Measurements from ENCODE around the gene LAD1. TPM values are rescaled to one million over a fixed set of nuclear protein-coding genes. Genes with fewer than 3 reads are reported as not detected.

LAD1 gene
- polyA plus RNA-seq, 1 of the 3 experiments (the other 2 are of a cell fraction): not detected

GRCh38 chr1:201381130-201381529 is 18.0 kb downstream of the LAD1 start:
- Histone ChIP-seq H3K9ac (no peak overlapping the region), H3F3A (replicated peaks; ENCODE audit: insufficient read depth) (no peaks in the 10 kb centered on the region), H3K27ac (ENCODE audit: low read depth in 2 of 2, low read length in 1 of 2) (no peak overlapping the region), H3K4me2 (no peak overlapping the region), H3K9me3 (no peaks in the 10 kb centered on the region), H4K20me1 (ENCODE audit: insufficient read depth) (no peaks in the 10 kb centered on the region), H3K27me3 (ENCODE audit: insufficient read depth) (peaks cover 3% of the 10 kb centered on the region; the same call in 1 of the 2 replicates), H3K36me3 (replicated peaks in 1 of 2; ENCODE audit: control insufficient read depth in 1 of 2, insufficient read depth in 2 of 2, low read length in 1 of 2) (no peaks in the 10 kb centered on the region), H3K79me2 (ENCODE audit: insufficient read depth) (no peaks in the 10 kb centered on the region), H3K4me3 (ENCODE audit: low read depth in 2 of 2, low read length in 1 of 2) (no peak overlapping the region), H2AFZ (ENCODE audit: low read depth) (no peak overlapping the region), H3K9me2 (no peaks in the 10 kb centered on the region), H3K4me1 (ENCODE audit: control insufficient read depth in 1 of 2, insufficient read depth in 2 of 2, low read depth in 1 of 2, low read length in 1 of 2) (peaks cover 11 to 29% of the 10 kb centered on the region in 2 experiments; a peak in 3 of 4 replicates)
- TF ChIP-seq RXRA (IDR thresholded peaks at IDR 0.05; ENCODE audit: borderline replicate concordance, low read depth): no peak
- ChIA-PET CTCF (interaction anchor here (0.9 to 7.5 kb wide), 9 partner anchors 11 to 132 kb away, joined by 3 to 105 read pairs (median 6); no protein-coding TSS in a partner anchor), POLR2A (no interaction called here)
- WGBS (ENCODE audit: low lambda C conversion rate): 90% methylated on average over 5 of the region's 7 CpGs
- no peak for DNase-seq

- Histone ChIP-seq H2AFZ (ENCODE audit: low read depth) (no peak overlapping the region), H3K9ac (no peak overlapping the region), H3K9me3 (no peaks in the 10 kb centered on the region), H3K4me2 (no peak overlapping the region), H3K27me3 (ENCODE audit: insufficient read depth) (peaks cover 16% of the 10 kb centered on the region; the same call in 1 of the 2 replicates), H3K36me3 (replicated peaks in 1 of 2; ENCODE audit: control insufficient read depth in 1 of 2, insufficient read depth in 2 of 2, low read length in 1 of 2) (no peaks in the 10 kb centered on the region), H3K4me1 (ENCODE audit: control insufficient read depth in 1 of 2, insufficient read depth in 2 of 2, low read depth in 1 of 2, low read length in 1 of 2) (peaks cover 9 to 29% of the 10 kb centered on the region in 2 experiments; a peak in 3 of 4 replicates), H3K9me2 (no peaks in the 10 kb centered on the region), H3K4me3 (ENCODE audit: low read depth in 2 of 2, low read length in 1 of 2) (no peak overlapping the region), H4K20me1 (ENCODE audit: insufficient read depth) (no peaks in the 10 kb centered on the region), H3K79me2 (ENCODE audit: insufficient read depth) (no peaks in the 10 kb centered on the region), H3F3A (replicated peaks; ENCODE audit: insufficient read depth) (no peaks in the 10 kb centered on the region), H3K27ac (ENCODE audit: low read depth in 2 of 2, low read length in 1 of 2) (no peak overlapping the region)
- TF ChIP-seq NRF1 (IDR thresholded peaks at IDR 0.05; ENCODE audit: low read depth, low read length): no peak
- no peak for TF ChIP-seq FOSL2 (IDR thresholded peaks at IDR 0.05; ENCODE audit: borderline replicate concordance, low read depth)
- TF ChIP-seq CHD2 (IDR thresholded peaks at IDR 0.05; ENCODE audit: low read length, partially characterized antibody): no peak
- no peak for TF ChIP-seq MXI1 (IDR thresholded peaks at IDR 0.05; ENCODE audit: low read depth, low read length)
- no peak for TF ChIP-seq FOXJ3 (CRISPR knock-in tag; IDR thresholded peaks at IDR 0.05)
- no peak for TF ChIP-seq ELF1 (IDR thresholded peaks at IDR 0.05)
- TF ChIP-seq EP300 (IDR thresholded peaks at IDR 0.05; ENCODE audit: borderline replicate concordance in 1 of 2, low read depth in 1 of 2, low read length in 1 of 2): no peak
- TF ChIP-seq JUND (IDR thresholded peaks at IDR 0.05): no peak
- no peak for TF ChIP-seq MEF2A (IDR thresholded peaks at IDR 0.05; ENCODE audit: borderline replicate concordance, low read depth)
- TF ChIP-seq TAF1 (IDR thresholded peaks at IDR 0.05; ENCODE audit: borderline replicate concordance, low read depth, low read length): no peak
- TF ChIP-seq ZBTB33 (IDR thresholded peaks at IDR 0.05; ENCODE audit: borderline replicate concordance, low read depth): no peak
- TF ChIP-seq MAX (IDR thresholded peaks at IDR 0.05; ENCODE audit: low read depth): no peak
- TF ChIP-seq GABPA (IDR thresholded peaks at IDR 0.05; ENCODE audit: low read depth): no peak
- TF ChIP-seq RXRA (IDR thresholded peaks at IDR 0.05; ENCODE audit: borderline replicate concordance, low read depth): no peak
- TF ChIP-seq TCF12 (IDR thresholded peaks at IDR 0.05): no peak
- no peak for TF ChIP-seq IRF3 (IDR thresholded peaks at IDR 0.05; ENCODE audit: low read depth, low read length)
- TF ChIP-seq TEAD4 (IDR thresholded peaks at IDR 0.05; ENCODE audit: borderline replicate concordance, insufficient read depth): no peak
- no peak for TF ChIP-seq PBX3 (IDR thresholded peaks at IDR 0.05)
- WGBS (ENCODE audit: low lambda C conversion rate): 85% methylated on average over 6 of the region's 9 CpGs
- DNase-seq: no peak
- ChIA-PET CTCF (interaction anchor here (1.6 to 7.5 kb wide), 6 partner anchors 15 to 133 kb away, joined by 5 to 105 read pairs (median 6); no protein-coding TSS in a partner anchor), POLR2A (no interaction called here)
Observed at GRCh38 chr1:201379733-201380242, 19.3 kb downstream of the LAD1 start.

Data from SK-N-SH (cell line).